GM18868 (cell line): ENCODE results near the gene TCF15.

Experiments
- ATAC-seq: cut with Tn5 transposase; IDR thresholded peaks from one replicate; pipeline ENCODE4 v1.9.1; 2021; ENCODE audit warnings: mild to moderate bottlenecking, moderate library complexity; ENCODE audit not compliant: unreplicated experiment

The TCF15 gene

GRCh38 chr20:556984-557383, 53.1 kb downstream of the TCF15 start:
- ATAC-seq: no peak

DNA sequence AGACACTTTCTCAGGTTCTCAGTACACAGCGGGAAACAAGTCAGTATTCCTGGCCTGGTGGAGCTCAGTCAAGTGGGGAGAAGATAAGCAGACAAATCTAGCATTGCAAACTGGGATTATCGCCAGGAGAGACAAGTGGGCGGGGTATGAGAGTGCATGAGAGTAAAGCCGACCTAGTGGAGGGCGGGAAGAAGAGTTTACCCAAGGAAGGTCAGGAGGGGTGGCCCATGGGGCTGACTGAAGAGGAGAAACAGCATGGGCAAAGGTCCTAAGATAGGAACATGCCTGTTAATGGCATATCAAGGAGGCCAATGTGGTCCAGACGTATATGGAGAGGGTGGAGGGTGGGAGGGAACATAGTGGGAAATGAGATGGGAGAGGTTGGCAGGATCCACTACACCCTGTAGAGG, 54.1 kb downstream of the TCF15 start:
- no peak for ATAC-seq
